ENCODE results near the gene PFN3.
"Not testable (repeated sequence)": the region's sequence is repeated elsewhere in the genome, so short reads cannot be mapped to it uniquely, and the experiment has no call there.

Gene PFN3

DNA sequence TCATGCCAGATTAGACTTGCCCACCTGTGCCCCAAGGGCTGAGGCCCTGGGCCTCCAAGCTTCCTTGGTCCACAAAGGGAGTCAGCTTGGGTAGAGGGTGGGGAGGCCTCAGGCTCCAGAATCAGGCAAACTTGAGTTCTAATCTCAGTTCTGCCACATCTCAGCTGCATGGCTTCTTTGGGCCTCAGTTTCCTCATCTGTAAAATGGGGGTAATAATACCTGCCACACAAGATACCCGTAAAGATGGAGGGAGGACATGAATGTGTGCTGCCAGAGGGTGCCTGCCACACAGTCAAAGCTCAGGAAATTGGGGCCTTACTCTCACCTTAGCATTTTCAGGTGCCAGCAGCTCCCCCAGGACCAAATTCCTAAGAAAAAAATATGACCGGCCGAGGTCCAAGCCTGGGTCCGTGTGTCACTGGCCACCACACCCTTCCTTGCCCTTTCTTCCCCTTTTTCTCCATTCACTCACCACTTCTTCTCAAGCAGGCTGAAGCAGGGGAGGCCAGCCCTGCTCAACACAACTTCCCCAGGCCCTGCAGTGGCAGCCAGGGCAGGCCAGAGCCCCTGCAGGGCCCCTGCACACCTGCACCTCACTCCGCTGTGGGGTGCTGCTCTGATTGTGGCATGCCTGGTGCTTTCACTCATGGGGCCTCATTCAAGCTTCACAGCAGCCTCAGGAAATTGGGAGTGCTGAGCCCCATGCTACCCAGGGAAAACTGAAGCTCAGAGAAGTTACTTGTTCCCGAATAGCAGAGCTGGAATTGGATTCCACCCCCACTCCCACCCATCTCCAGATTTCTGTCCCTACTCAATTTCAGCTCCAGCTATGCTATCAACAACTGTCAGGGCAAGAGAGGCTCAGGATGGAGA is 38.8 kb downstream of the PFN3 start:
- peak in 1 of 51 donors; percentile 38 for DNase-seq

DNA sequence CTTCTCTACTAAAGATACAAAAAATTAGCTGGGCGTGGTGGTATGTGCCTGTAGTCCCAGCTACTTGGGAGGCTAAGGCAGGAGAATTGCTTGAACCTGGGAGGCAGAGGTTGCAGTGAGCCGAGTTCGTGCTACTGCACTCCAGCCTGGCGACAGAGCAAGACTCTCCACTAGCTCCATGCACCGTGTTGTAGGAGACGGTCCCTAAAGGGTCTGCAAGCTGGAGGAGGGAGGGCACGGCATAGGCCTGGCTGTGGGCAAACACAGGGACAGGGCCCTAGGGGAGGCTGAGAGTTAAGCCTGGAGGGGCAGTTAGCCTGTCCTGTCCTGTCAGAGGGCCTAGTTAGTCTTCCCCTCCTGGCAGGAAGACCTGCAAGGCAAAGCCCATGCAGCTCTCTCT is 39.7 kb downstream of the PFN3 start:
- DNase-seq, result not testable (repeated sequence)

DNA sequence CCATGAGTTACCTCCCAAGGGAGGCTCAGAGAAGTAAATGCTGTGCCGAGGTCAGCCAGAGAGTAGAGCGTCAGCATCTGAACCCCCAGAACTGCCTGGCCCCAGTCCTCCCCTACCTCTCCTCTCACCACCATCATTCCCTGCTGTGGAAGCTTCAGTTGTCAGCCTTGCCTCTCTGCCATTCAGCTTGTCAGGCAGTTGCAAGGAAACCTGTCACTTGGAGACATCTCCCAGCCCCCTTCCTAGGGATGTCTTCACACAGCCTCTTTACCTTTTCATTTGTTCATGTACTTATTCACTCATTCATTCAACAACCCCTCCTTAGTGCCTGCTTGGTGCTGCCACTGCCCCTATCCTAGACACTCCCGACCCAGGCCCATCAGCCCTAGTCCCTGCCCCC is 40.6 kb downstream of the PFN3 start:
- DNase-seq, result no peak

DNA sequence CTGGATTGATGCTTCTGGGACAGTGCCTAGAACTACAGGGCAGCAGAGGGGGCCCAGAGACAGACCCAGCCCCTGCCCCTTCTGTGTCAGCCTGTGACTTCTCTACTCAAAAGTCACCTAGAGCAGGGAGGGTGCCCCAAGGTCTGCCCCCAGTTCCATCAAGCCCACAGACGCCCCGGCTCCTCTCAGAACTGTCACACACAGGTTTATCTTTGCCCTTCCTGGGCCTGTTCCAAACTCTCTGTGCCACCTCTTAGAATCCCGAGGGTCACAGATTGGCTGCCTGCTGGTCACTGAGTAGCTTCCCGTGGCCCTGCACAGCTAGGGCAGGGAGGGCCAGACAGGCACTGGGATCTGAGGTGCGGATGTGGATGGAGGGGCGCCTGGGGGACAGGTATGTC is 41.0 kb downstream of the PFN3 start:
- DNase-seq, result no peak

DNA sequence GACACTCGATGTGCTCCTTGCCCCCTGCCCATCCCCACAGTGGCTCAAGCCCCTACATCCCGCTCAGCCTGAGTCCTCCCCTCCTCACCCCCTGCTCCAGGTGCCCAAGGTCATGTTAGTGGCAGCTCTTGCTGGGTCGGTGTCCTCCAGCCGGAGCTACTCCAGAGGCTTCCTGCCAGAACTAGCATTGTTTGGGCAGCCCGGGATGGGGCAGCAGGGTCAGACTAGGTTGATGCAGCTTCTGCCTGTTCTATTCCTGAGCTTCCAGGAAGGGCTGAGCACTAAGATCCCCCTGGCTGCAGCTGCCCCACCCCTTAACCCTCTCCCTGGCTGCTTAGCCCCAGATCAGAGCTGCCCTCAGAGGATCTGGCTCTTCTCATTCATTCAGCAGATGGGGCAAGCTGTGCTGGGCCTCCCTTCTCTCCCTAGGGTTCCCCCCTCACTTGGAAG is 42.1 kb downstream of the PFN3 start:
- DNase-seq, result no peak

DNA sequence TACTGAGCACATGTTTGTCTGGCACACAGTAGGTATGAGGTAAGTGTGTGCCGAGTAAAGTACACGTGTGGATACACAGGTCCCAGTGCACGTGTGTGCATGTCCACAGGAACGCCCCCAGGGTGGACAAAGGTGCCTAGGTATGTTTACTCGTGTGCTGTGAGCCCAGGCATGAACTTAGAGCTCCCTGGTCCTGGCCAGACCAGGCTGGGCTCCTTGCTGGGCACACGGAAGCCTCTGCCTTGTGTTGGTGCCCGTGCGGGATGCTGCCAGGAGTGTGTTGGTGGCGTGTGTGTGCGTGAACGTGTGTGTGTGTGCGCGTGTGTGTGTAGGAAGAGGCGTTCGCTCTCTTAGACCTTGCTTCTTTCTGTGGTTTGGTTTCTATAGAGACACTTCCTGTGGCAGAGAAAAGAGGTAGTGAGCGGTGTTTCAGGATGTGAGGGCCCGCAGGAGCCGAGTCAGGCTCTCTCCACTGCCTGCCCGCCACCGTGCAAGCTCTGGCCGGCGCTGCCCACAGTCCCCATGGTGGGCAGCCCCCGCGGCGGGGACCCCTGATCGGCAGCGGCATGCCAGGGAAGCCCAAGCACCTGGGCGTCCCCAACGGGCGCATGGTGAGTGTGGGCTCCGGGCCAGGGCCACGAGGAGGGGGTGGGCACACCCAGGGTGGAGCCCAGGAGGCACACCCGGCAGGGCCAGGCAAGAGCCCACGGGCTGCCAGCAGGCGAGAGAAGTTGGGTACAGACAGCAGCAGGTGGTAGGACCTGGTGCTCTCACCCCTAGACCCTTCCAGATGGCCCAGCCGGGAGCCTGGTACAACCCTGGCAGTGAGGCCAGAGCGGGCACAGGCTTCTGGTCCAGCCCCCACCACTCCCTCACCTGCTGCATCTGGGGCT is 42.8 kb downstream of the PFN3 start, which contains the start of gene RGS14:
Gene RGS14 (plus strand): TSS at position 466 of the 893 bp plus-strand sequence. CDS start 101 bp downstream, at position 567.
- DNase-seq, result peak in 10 of 51 donors; percentile 11 to 33 (median 18)

DNA sequence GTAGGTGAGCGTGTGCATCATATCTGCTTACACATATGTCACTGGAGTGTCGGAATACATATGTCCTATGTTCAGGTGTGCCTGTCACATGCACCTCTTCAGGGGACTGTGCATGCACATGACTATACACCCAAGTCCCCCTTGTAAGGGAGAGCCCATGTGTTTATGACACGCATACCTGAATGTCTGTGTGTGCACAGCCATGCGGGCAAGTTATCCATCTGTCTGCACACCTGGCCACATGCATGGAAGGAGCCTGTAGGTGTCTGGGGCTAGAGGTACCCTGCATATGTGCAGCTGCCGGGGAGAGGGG is 43.4 kb downstream of the PFN3 start:
- DNase-seq, result no peak

DNA sequence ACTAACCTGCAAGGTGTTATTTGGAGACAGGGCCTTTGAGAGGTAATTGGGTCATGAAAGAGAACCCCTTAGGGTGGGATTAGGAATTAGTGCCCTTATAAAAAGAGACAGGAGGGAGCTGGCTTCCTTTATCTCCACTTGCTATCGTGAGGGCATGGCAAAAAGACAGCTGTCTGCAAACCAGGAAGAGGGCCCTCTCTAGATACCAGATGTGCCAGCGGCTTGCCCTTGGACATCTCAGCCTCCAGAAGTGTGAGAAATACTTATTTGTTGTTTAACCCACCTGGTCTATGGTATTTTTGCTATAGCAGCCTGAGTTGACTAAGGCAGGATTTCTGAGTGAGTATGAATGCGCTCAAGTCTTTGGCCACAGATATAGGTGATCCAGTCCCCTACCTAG is 43.7 kb downstream of the PFN3 start:
- no peak for DNase-seq

DNA sequence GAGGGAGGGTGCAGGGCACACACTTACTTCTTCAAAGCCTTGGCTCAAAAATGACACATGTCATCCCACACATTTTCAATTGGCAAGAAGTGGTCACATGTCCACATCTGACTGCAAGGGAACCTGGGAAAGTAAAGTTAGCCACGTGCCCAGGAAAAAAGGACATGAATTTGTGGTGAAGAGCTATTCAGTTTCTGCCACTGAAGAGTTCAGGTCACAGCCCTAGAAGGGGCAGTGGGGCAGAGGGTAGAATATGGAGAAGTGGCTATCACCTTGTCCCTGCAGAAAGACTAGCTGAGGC is 44.6 kb downstream of the PFN3 start:
- no peak for DNase-seq

DNA sequence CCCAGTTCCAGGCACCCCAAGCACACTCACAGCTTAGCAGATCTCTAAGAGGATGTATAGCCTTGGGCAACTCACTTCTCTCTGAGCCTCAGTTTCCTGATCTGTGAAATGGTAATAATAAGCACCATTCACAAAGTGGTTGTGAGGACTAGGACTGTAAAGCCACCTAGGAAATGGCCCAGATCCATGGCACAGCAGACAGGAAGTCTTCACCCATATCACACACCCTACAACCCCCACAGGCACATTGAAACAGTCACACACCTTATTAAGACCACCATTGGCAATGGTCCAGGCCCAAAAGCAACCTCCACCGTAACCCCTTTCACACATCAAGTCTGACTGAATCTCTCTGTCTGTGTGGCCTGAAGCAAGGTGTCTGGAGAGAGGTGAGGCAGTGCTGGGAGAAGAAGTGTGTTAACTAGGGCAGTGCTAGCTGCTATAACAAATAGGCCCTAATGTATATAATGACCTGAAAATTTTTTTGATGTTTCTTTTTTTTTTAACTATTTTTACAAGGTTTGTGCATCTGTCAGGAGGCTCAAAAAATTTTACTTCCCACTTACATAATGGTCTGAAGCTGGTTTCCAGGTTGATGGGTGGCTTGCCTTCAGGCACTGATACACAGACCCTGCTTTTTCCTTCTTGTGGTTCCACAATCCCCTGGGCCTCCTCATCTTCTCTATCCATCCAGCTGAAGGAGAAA is 45.1 kb downstream of the PFN3 start:
- no peak for DNase-seq

DNA sequence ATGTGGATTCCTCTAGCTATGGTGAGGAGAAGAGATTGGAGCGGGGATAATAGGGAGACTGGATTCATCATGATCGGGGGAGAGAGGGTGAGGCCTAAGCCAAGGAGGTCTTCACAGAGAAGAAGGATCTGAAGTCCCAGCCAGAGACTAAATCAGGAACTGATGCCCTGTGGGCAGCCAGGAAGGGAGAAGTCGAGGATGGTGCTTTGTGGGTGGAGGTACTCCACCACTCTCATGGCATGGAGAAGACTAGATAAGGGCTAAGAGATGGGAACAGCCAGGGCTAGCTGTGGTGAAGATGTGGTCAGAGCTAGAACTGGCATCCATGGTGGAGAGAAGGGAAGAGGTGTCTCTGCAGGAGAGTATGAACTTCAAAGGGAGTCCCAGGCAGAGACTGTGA is 45.8 kb downstream of the PFN3 start:
- DNase-seq, result no peak

DNA sequence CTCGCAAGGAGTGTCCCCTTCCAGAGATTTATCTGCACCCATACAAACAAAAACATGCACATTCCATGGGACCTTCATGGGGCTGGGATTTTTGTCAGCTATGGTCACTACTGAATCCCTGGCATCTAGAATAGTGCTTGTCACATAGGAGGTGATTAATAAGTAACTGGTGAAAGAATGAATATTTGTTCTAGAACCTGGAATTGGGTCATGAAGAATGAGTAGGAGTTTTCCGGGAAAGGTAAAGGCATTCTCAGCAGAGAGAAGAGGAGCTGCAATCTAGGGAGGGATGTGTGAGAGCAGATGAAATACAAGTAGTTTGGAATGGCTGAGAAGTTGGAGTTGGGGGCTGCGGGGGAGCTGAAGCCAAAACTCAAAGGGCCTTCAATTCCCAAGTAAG is 46.2 kb downstream of the PFN3 start:
- no peak for DNase-seq

DNA sequence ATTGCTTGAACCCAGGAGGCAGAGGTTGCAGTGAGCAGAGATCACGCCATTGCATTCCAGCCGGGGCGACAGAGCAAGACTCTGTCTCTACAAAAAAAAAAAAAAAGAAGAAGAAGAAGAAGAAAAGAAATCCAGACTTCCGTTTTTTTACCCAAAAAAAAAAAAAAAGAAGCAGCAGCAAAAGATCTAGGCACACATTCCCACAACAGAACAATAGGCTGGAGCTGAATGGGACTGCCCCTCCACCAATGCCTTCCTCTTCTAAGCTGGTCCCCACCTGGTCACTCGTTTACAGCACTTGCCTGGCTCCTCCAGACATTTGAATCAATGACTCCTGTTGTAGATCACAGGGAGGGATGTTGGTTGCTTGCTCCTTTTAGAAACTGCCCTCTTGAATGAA is 47.4 kb downstream of the PFN3 start:
- DNase-seq, result no peak

DNA sequence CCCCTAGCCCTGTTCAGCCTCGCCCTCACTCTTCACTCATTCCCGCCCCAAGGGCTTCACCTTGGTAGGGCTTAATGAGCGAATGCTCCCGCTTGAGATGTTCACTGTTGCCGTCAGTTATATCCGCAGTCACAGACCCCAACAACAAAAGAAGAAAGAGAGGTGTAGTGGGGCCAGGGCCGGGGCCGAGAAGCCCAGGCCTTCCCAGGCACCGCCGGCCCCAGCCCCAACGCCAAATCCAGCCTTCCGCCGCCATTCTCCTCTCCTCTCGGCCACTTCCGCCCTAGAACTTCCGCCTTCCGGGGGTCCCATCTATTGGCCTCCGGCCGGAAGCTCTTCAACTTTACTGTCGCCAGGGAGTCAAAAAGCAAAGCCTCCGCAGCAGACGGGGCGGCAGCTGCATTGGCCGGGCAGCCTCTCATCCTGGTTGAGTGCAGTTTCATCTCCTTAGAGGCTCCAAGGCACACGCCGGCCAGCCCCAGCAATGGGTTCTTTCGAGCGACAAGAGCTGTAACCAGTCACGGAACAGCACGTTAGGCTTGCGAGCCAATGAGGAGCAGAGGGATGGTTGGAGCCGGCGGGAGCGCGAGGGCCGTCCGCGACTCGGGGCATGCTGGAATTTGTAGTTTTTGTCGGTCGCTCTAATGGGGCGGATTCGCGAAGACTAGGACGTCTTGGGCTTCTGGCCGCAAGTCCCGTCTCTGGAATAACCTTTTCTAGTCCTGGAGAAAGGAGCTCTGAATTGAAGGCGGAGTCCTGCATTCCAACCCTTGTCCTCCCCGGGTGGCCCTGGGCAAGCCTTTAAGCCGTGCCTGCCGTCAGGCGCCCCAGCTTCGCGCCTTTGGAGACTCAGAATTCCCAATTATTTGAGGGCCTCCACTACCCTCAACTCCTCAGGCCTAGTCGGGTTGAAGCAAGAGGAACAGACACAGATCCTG is 48.8 kb downstream of the PFN3 start, which contains the start of gene LMAN2:
Gene LMAN2 (minus strand): TSS at position 277 of the 938 bp plus-strand sequence. CDS start 21 bp downstream, at position 256.
- DNase-seq, result peak; percentile 52 to 100 (median 90)

DNA sequence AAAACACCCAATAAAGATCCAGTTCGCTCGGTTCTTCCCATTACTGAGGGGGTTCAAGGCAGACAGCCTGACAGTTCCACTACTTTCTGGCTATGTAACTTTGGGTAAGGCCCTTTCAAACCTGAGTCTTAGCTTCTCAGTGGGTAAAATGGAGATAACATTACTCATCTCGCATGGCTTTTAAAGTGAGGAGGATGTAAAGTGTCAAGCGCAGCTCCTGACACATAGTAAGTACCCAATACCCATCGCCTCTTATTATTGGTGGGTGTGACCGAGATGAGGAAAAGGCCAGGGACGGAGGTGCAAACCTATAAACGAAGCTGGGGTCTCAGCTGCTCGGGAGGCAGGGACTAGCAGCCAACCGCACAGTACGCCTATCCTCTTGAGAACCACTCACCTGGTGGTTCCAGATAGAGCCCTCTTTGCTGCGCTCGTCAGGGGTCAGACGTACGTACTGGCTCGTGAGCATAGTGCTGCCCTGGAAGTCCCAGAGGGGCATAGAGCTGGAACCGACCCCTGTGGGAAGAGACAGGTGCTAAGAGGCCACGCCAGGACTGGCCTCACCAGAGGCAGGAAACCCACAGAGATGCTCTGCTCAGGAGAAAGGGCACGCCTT is 49.6 kb downstream of the PFN3 start:
- DNase-seq, result no peak

Measured in hypothalamus (tissue), 51 donors.